Liver (tissue), 9 donors: ENCODE results near the gene NSUN2. TPM values are rescaled to one million over a fixed set of nuclear protein-coding genes. Genes with fewer than 3 reads are reported as not detected.

Source experiments
- DNase-seq: peaks from one replicate; pipeline ENCODE4 v3.0.0-alpha.2; 2017; ENCODE audit warnings: low spot score
- H3K27ac ChIP-seq, 2 donors: one replicate each; pipeline ENCODE4 v1.7.0; 2013; ENCODE audit warnings: inconsistent platforms in 2 of 2, low read length in 2 of 2, control low read depth in 1 of 2, low read depth in 1 of 2, mild to moderate bottlenecking in 1 of 2
- H3K27me3 ChIP-seq, 4 donors: one replicate each; pipeline versions ENCODE4 v1.6.1 to v1.7.0; 2013; ENCODE audit warnings: low read length in 3 of 4, inconsistent platforms in 1 of 4, mild to moderate bottlenecking in 1 of 4, moderate library complexity in 1 of 4; ENCODE audit not compliant: control insufficient read depth in 4 of 4, insufficient read depth in 4 of 4
- H3K36me3 ChIP-seq, 4 donors: one replicate each; pipeline versions ENCODE4 v1.6.1 to v1.7.0; 2013; ENCODE audit warnings: low read length in 3 of 4, mild to moderate bottlenecking in 3 of 4, low read depth in 1 of 4, moderate library complexity in 1 of 4; ENCODE audit not compliant: control insufficient read depth in 4 of 4, insufficient read depth in 3 of 4
- H3K4me1 ChIP-seq, 4 donors: one replicate each; pipeline versions ENCODE4 v1.6.1 to v1.7.0; 2013; ENCODE audit warnings: low read length in 3 of 4, mild to moderate bottlenecking in 3 of 4, moderate library complexity in 1 of 4; ENCODE audit not compliant: control insufficient read depth in 4 of 4, insufficient read depth in 4 of 4
- H3K4me3 ChIP-seq, 3 donors: one replicate each; pipeline versions ENCODE4 v1.6.1 to v1.7.0; 2013; ENCODE audit warnings: low read length in 3 of 3, control low read depth in 1 of 3, low read depth in 1 of 3, mild to moderate bottlenecking in 1 of 3
- H3K9ac ChIP-seq, 2 donors: one replicate each; pipeline ENCODE4 v1.7.0; 2013; ENCODE audit warnings: low read length in 2 of 2, mild to moderate bottlenecking in 2 of 2, moderate library complexity in 2 of 2, control low read depth in 1 of 2, low read depth in 1 of 2
- H3K9me3 ChIP-seq, 4 donors: one replicate each; pipeline versions ENCODE4 v1.6.1 to v1.7.0; 2013; ENCODE audit warnings: low read length in 3 of 4; ENCODE audit not compliant: control insufficient read depth in 4 of 4
- ATF3 ChIP-seq: IDR thresholded peaks from 2 replicates; pipeline ENCODE4 v1.6.1; 2016; ENCODE audit warnings: antibody characterized with exemption
- CTCF ChIP-seq: fragments of 150-350 bp; IDR thresholded peaks from 2 replicates; pipeline ENCODE4 v1.5.1; 2017; ENCODE audit warnings: improper control_type of control experiment, low read depth, low read length; ENCODE audit not compliant: missing input control
- EGR1 ChIP-seq, 2 donors: IDR thresholded peaks; 2 replicates each; pipeline ENCODE4 v1.6.1; 2016 to 2018; ENCODE audit warnings: antibody characterized with exemption in 2 of 2, low read depth in 2 of 2
- FOXA1 ChIP-seq: IDR thresholded peaks from 2 replicates; pipeline ENCODE4 v1.6.1; 2016; ENCODE audit warnings: antibody characterized with exemption
- FOXA2 ChIP-seq: IDR thresholded peaks from 2 replicates; pipeline ENCODE4 v1.6.1; 2016; ENCODE audit warnings: antibody characterized with exemption
- GABPA ChIP-seq, 2 donors: IDR thresholded peaks in 1 of 2; conservative IDR thresholded peaks in 1 of 2; 2 replicates each; pipeline ENCODE4 v1.6.1; 2016; ENCODE audit warnings: antibody characterized with exemption in 2 of 2, mild to moderate bottlenecking in 1 of 2, moderate library complexity in 1 of 2
- HNF4A ChIP-seq, 2 donors: conservative IDR thresholded peaks; 2 replicates each; pipeline ENCODE4 v1.6.1; 2016; ENCODE audit warnings: antibody characterized with exemption in 2 of 2, mild to moderate bottlenecking in 2 of 2
- HNF4G ChIP-seq: IDR thresholded peaks from 2 replicates; pipeline ENCODE4 v1.6.1; 2016; ENCODE audit warnings: antibody characterized with exemption
- JUND ChIP-seq, 2 donors: IDR thresholded peaks; 2 replicates each; pipeline ENCODE4 v1.6.1; 2016; ENCODE audit warnings: antibody characterized with exemption in 2 of 2
- MAX ChIP-seq: IDR thresholded peaks from 2 replicates; pipeline ENCODE4 v1.6.1; 2016; ENCODE audit warnings: antibody characterized with exemption
- NR2F2 ChIP-seq: IDR thresholded peaks from 2 replicates; pipeline ENCODE4 v1.6.1; 2016; ENCODE audit warnings: antibody characterized with exemption
- RAD21 ChIP-seq, 2 donors: IDR thresholded peaks; 2 replicates each; pipeline ENCODE4 v1.6.1; 2016; ENCODE audit warnings: antibody characterized with exemption in 2 of 2, mild to moderate bottlenecking in 2 of 2
- REST ChIP-seq: IDR thresholded peaks from 2 replicates; pipeline ENCODE4 v1.6.1; 2016; ENCODE audit warnings: antibody characterized with exemption, mild to moderate bottlenecking
- RXRA ChIP-seq, 2 donors: IDR thresholded peaks; 2 replicates each; pipeline ENCODE4 v1.6.1; 2017 to 2018; ENCODE audit warnings: antibody characterized with exemption in 2 of 2, mild to moderate bottlenecking in 1 of 2
- SP1 ChIP-seq: IDR thresholded peaks from 2 replicates; pipeline ENCODE4 v1.6.1; 2018; ENCODE audit warnings: antibody characterized with exemption, mild to moderate bottlenecking
- TAF1 ChIP-seq: conservative IDR thresholded peaks from 2 replicates; pipeline ENCODE4 v1.6.1; 2016; ENCODE audit warnings: antibody characterized with exemption, mild to moderate bottlenecking
- YY1 ChIP-seq: IDR thresholded peaks from 2 replicates; pipeline ENCODE4 v1.6.1; 2016; ENCODE audit warnings: antibody characterized with exemption, mild to moderate bottlenecking
- ZBTB33 ChIP-seq: IDR thresholded peaks from 2 replicates; pipeline ENCODE4 v1.6.1; 2016; ENCODE audit warnings: antibody characterized with exemption
- WGBS: extraction: QIAGEN DNeasy Blood & Tissue Kit; methylation state at CpG from one replicate; pipeline ENCODE4 v1.1.7; 2013; 5-methylcytosine and 5-hydroxymethylcytosine counted together
- polyA plus RNA-seq, 2 donors: library from polyadenylated mRNA; stranded (reverse) in 1 of 2; unstranded in 1 of 2; fragments of 200-250 nt in 1 of 2; fragments of >200 nt in 1 of 2; fragmentation: Nextera tagmentation in 1 of 2; extraction: Ambion mirVana in 1 of 2; gene quantifications; one replicate each; pipeline versions ENCODE4 v1.2.1 to v1.2.3, GENCODE V29; 2013 to 2015
- total RNA-seq, 2 donors: library from RNA; depleted of rRNA; stranded (reverse); fragments of >200 nt; gene quantifications; one replicate each; pipeline ENCODE4 v1.2.3, GENCODE V29; 2014
- donor health status: healthy.
- donor health status: healthy.
- donor health status: healthy.
- donor health status: healthy.
- donor health status: healthy.

NSUN2 gene
- total and polyA plus RNA-seq, 4 donors = 26.9 to 52.2 (median 28.1) TPM

GRCh38 chr5:6552612-6553011, 80.2 kb downstream of the NSUN2 start:
- H3K9me3 ChIP-seq = no peaks in the 10 kb centered on the region

More at GRCh38 chr5:6552612-6553011, 80.2 kb downstream of the NSUN2 start:
- WGBS = 86% methylated on average over 7 of the region's 7 CpGs
- H3K4me1 ChIP-seq = no peaks in the 10 kb centered on the region
- no peak overlapping the region for H3K9ac ChIP-seq
- H3K27me3 ChIP-seq = no peaks in the 10 kb centered on the region
- no peaks in the 10 kb centered on the region for H3K36me3 ChIP-seq
- no peak overlapping the region for H3K4me3 ChIP-seq
- TF ChIP-seq REST (no peak), EGR1 (IDR thresholded peaks at IDR 0.05; ENCODE audit: low read depth in 2 of 2) (no peak), JUND (IDR thresholded peaks at IDR 0.05) (no peak), TAF1 (no peak), ZBTB33 (no peak), GABPA (IDR thresholded peaks at IDR 0.05 in 1 of 2, conservative IDR thresholded peaks at IDR 0.05 in 1 of 2) (no peak), FOXA2 (no peak), ATF3 (no peak), RXRA (IDR thresholded peaks at IDR 0.05) (no peak), RAD21 (IDR thresholded peaks at IDR 0.05) (no peak), YY1 (no peak), MAX (no peak), FOXA1 (no peak), HNF4A (conservative IDR thresholded peaks at IDR 0.05) (no peak), HNF4G (no peak), NR2F2 (no peak), CTCF (no peak), SP1 (no peak)
- peak; percentile 19 for DNase-seq
- H3K27ac ChIP-seq = no peak overlapping the region
